Chondrocyte (in vitro differentiated cells): ENCODE data around the gene ABCA4. TPM values are rescaled to one million over a fixed set of nuclear protein-coding genes. Genes with fewer than 3 reads are reported as not detected.
"Not testable (repeated sequence)": the region's sequence is repeated elsewhere in the genome, so short reads cannot be mapped to it uniquely, and the experiment has no call there.

Experiments
- DNase-seq: peaks from one replicate; pipeline ENCODE4 v3.0.0; 2021; ENCODE audit warnings: mixed read lengths, low spot score
- H3K27ac Mint-ChIP-seq: one replicate; pipeline ENCODE4 v1.8.0; 2021; ENCODE audit warnings: mild to moderate bottlenecking, moderate library complexity, mixed read lengths; ENCODE audit not compliant: unreplicated experiment
- H3K27me3 Mint-ChIP-seq: 2 replicates; pipeline ENCODE4 v1.8.0; 2021; ENCODE audit warnings: low read depth, mixed read lengths
- H3K36me3 Mint-ChIP-seq: 2 replicates; pipeline ENCODE4 v1.8.0; 2021; ENCODE audit warnings: low read depth, mixed read lengths
- H3K4me1 Mint-ChIP-seq: 2 replicates; pipeline ENCODE4 v1.8.0; 2021; ENCODE audit warnings: low read depth, mild to moderate bottlenecking, mixed read lengths
- H3K4me3 Mint-ChIP-seq: one replicate; pipeline ENCODE4 v1.8.0; 2021; ENCODE audit warnings: mild to moderate bottlenecking, moderate library complexity, mixed read lengths; ENCODE audit not compliant: unreplicated experiment
- H3K9me3 Mint-ChIP-seq: 2 replicates; pipeline ENCODE4 v1.8.0; 2021; ENCODE audit warnings: low read depth, mixed read lengths
- total RNA-seq: library from RNA; stranded (reverse); gene quantifications from 3 replicates; pipeline ENCODE4 v1.2.1, GENCODE V29; 2021
- TF ChIP-seq, protein P1 (sequence below): fragments of 200-600 bp; sonication (generic); IDR thresholded peaks from 2 replicates; pipeline ENCODE4 v1.5.0; 2021; ENCODE audit warnings: antibody characterized with exemption, mild to moderate bottlenecking, moderate library complexity

ABCA4 gene
- total RNA-seq, 1 donor from 2014 or later, result 0.22 TPM

DNA sequence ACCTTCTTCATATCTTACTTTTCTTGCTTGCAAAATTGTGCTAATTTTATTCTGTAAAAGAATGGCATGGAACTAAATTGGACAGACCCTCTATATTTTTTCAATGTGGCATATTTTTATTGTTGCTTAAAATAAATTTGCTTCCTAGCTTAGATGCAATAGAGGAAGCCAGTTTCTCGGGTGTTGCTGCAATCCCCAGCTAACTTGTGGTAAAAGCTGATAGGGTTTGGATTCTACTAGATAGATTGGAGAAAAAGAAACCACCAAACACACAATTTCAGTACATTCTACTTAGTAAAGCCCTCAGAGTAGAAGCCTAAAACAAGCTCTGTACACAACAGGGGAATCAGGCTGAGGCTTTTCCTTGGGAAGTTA is 162.2 kb downstream of the ABCA4 start:
- no peak for DNase-seq
- TF ChIP-seq, protein P1, sequence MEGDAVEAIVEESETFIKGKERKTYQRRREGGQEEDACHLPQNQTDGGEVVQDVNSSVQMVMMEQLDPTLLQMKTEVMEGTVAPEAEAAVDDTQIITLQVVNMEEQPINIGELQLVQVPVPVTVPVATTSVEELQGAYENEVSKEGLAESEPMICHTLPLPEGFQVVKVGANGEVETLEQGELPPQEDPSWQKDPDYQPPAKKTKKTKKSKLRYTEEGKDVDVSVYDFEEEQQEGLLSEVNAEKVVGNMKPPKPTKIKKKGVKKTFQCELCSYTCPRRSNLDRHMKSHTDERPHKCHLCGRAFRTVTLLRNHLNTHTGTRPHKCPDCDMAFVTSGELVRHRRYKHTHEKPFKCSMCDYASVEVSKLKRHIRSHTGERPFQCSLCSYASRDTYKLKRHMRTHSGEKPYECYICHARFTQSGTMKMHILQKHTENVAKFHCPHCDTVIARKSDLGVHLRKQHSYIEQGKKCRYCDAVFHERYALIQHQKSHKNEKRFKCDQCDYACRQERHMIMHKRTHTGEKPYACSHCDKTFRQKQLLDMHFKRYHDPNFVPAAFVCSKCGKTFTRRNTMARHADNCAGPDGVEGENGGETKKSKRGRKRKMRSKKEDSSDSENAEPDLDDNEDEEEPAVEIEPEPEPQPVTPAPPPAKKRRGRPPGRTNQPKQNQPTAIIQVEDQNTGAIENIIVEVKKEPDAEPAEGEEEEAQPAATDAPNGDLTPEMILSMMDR, result no peak
- Mint-ChIP-seq H3K9me3 (peaks cover 23% of the 10 kb centered on the region), H3K4me3 (no peak overlapping the region), H3K4me1 (peaks cover 6% of the 10 kb centered on the region), H3K36me3 (peaks cover 4% of the 10 kb centered on the region), H3K27ac (no peak overlapping the region), H3K27me3 (peaks cover 2% of the 10 kb centered on the region)

DNA sequence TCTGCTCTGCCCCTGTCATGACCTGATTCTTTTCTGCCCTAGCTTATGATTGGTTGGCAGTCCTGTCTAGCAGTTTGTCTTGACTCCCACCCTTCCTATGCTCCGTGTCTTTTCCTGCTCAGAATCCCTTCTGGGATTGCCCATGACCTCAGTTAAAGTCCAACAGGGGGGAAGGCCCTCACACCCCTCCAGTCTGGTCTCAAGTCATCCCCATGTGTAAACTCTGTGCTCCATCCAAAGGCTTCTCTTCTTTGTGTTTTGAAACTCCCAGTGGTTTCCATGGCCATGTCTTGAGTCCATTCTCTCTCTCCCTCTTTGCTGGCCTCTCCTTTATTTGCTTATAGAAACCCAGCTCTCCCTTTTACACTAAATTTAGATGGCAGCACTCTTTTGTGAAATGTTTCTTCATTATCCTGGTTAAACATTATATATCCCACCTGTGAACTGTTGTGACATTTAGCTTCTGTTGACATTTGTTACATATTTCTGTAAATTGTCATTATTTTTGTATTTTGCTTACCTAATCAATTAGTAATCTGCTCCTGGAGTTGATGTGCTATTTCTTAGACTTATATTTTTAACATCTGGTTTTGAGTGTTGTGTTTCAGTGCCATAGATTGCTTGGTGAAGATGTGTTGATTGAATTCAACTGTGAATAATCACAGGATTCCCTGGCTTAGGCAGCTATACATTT is 162.8 kb downstream of the ABCA4 start:
- TF ChIP-seq, protein P1, result no peak
- DNase-seq, result no peak
- H3K4me3 Mint-ChIP-seq, result no peak overlapping the region
- peaks cover 4% of the 10 kb centered on the region for H3K36me3 Mint-ChIP-seq
- H3K4me1 Mint-ChIP-seq, result peaks cover 6% of the 10 kb centered on the region
- peaks cover 24% of the 10 kb centered on the region for H3K9me3 Mint-ChIP-seq
- H3K27me3 Mint-ChIP-seq, result peaks cover 2% of the 10 kb centered on the region
- no peak overlapping the region for H3K27ac Mint-ChIP-seq

DNA sequence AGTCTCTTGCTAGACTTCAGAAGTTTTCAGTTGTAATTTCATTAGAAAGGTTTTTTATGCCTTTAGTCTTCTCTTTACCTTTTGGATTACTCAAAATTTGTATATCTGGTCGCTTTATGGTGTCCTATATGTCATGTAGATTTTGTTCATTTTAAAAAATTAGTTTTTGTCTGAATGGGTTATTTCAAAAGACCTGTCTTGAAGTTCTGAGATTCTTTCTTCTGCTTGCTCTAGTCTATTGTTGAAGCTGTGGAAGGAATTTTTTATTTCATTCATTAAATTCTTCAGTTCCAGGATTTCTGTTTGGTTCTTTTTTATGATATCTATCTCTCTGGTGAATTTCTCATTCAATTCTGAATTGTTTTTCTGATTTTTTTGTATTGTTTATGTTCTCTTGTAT is 165.2 kb downstream of the ABCA4 start:
- Mint-ChIP-seq H3K27ac (no peak overlapping the region), H3K4me3 (no peak overlapping the region), H3K4me1 (peaks cover under 1% of the 10 kb centered on the region), H3K36me3 (peaks cover 13% of the 10 kb centered on the region), H3K9me3 (peaks cover 44% of the 10 kb centered on the region), H3K27me3 (peaks cover 2% of the 10 kb centered on the region)
- no peak for DNase-seq
- TF ChIP-seq, protein P1, result no peak

DNA sequence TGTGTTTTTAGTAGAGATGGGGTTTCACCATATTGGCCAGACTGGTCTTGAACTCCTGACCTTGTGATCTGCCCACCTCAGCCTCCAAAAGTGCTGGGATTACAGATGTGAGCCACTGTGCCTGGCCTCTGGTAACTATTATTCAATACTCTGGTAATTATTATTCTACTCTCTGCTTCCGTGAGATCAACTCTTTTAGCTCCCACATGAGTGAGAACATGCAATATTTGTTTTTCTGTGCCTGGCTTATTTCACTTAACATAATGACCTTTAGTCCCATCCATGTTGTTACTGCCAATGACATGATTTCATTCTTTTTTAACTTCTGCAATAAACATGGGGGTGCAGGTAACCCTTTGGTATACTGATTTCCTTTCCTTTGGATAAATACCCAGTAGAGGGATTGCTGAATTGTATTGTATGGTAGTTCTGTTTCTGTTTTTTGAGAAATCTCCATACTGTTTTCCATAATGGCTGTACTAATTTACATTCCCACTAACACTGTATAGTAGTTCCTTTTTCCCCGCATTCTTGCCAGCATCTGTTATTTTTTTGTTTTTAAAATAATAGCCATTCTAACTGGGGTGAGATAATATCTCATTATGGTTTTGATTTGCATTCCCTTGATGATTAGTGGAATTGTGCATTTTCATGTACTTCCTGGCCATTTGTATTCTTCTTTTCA is 173.8 kb downstream of the ABCA4 start:
- not testable (repeated sequence) for H3K4me1 Mint-ChIP-seq, DNase-seq, H3K36me3 Mint-ChIP-seq, H3K4me3 Mint-ChIP-seq, H3K27ac Mint-ChIP-seq, H3K27me3 Mint-ChIP-seq
- peaks cover 11% of the 10 kb centered on the region for H3K9me3 Mint-ChIP-seq

Other genes with a start within 250 kb of the ABCA4 start
- 38.8 to 45.7 TPM (median 39.1 TPM) in 3 replicates for gene DNTTIP2, start 241.9 kb downstream of the ABCA4 start, total RNA-seq
- 12.0 to 13.6 TPM (median 13.2 TPM) in 3 replicates for gene GCLM, start 211.7 kb downstream of the ABCA4 start, total RNA-seq
- gene ARHGAP29, start 116.4 kb upstream of the ABCA4 start, total RNA-seq, result 44.0 to 44.8 TPM (median 44.7 TPM) in 3 replicates